Heart right ventricle (tissue), 16 donors: ENCODE results near the gene TMEM14A. TPM values are rescaled to one million over a fixed set of nuclear protein-coding genes. Genes with fewer than 3 reads are reported as not detected.

ENCODE experiments used
- ATAC-seq, 8 donors: fragments of 200-7000 bp; cut with Tn5 transposase; one replicate each; pipeline ENCODE4 v1.9.1; 2020; ENCODE audit warnings: mild to moderate bottlenecking in 8 of 8, moderate library complexity in 8 of 8, moderate number of reproducible peaks in 1 of 8
- DNase-seq, 2 donors: peaks; one replicate each; pipeline ENCODE4 v3.0.0-alpha.2; 2020
- H3K27ac ChIP-seq, 10 donors: fragments of 200-600 bp; sonication (generic) in 2 of 10; one replicate each; pipeline versions ENCODE4 v1.5.0 to v1.8.0; 2020 to 2022; ENCODE audit warnings: mild to moderate bottlenecking in 3 of 10
- H3K27me3 ChIP-seq, 7 donors: fragments of 200-600 bp; one replicate each; pipeline ENCODE4 v1.8.0; 2021 to 2022; ENCODE audit warnings: mild to moderate bottlenecking in 2 of 7
- H3K36me3 ChIP-seq, 9 donors: fragments of 200-600 bp; sonication (generic) in 1 of 9; one replicate each; pipeline versions ENCODE4 v1.5.0 to v1.8.0; 2020 to 2022; ENCODE audit warnings: mild to moderate bottlenecking in 2 of 9
- H3K4me1 ChIP-seq, 9 donors: fragments of 200-600 bp; sonication (generic) in 1 of 9; one replicate each; pipeline versions ENCODE4 v1.5.0 to v1.8.0; 2020 to 2022; ENCODE audit warnings: mild to moderate bottlenecking in 4 of 9
- H3K4me3 ChIP-seq, 10 donors: fragments of 200-600 bp; sonication (generic) in 2 of 10; one replicate each; pipeline versions ENCODE4 v1.5.0 to v1.8.0; 2020 to 2022; ENCODE audit warnings: mild to moderate bottlenecking in 7 of 10, moderate library complexity in 2 of 10
- H3K9me3 ChIP-seq, 11 donors: fragments of 200-600 bp in 10 of 11; sonication (generic) in 2 of 11; one replicate each; pipeline versions ENCODE4 v1.5.0 to v1.8.0; 2013 to 2022; ENCODE audit warnings: mild to moderate bottlenecking in 2 of 11, control low read depth in 1 of 11, moderate library complexity in 1 of 11
- whole genome bisulfite sequencing, 2 donors: extraction: QIAGEN DNeasy Blood & Tissue Kit; methylation state at CpG; one replicate each; pipeline ENCODE4 v1.1.7; 2013; ENCODE audit warnings: inconsistent platforms in 1 of 2; 5-methylcytosine and 5-hydroxymethylcytosine counted together
- intact Hi-C, 10 donors: fragments of 100-400 bp; cut with DNase I; formaldehyde crosslinking; loops; one replicate each; pipeline versions ENCODE4 v1.11.1 to v1.14.2; 2022
- polyA plus RNA-seq, 2 donors: library from polyadenylated mRNA; stranded (reverse); fragments of 200-250 nt; gene quantifications; one replicate each; pipeline ENCODE4 v1.2.3, GENCODE V29; 2013
- total RNA-seq, 10 donors: library from RNA; stranded (reverse); fragmentation: NEBNext Ultra II Directional in 3 of 10; extraction: Animal tissue kit (Norgen Biotek cat#: 25700) in 3 of 10; gene quantifications; one replicate each; pipeline versions ENCODE4 v1.2.1 to v1.2.4, GENCODE V29; 2021 to 2023
- TF ChIP-seq, protein P1 (sequence below), 9 donors: fragments of 200-600 bp; sonication (generic) in 2 of 9; IDR thresholded peaks; one replicate each; pipeline versions ENCODE4 v1.5.0 to v1.8.0; 2021 to 2022; ENCODE audit warnings: antibody characterized with exemption in 9 of 9, mild to moderate bottlenecking in 5 of 9, moderate library complexity in 1 of 9
- donor health status: Arrhythmogenic right ventricular cardiomyopathy.
- donor health status: ischemic (EF 13 %, LVEDD 7.1; RV severe dilation, severe dysfunction).
- donor health status: healthy with polysubstance abuse.
- donor health status: DM: no; HTN: yes; CAD: no.
- donor health status: DM: no; HTN: no; CAD: no.
- donor health status: ischemic (EF 25% LVEDD 6.9; RV normal size, moderate dysfunction).
- donor health status: ischemic (EF 25% LVEDD 5.7; RV mildly dilated, moderate dysfunction).
- donor health status: healthy.
- donor health status: DM: yes; HTN: yes; CAD: no.
- donor health status: Ischemic cardiomyopathy.
- donor health status: ischemic (EF 35%, LVEDD 5.7; RV mildly dilated, moderate dysfunction).
- donor health status: nonischemic (EF 11% LVEDD 7.7; RV severe dilation, severe dysfunction).
- donor health status: DM: yes; HTN: yes; CAD: no.
- donor health status: PGD.
- donor health status: ischemic (EF 29% LVEDD 5.4; RV normal size, mild dysfunction).
- donor health status: nonischemic (EF 23%, LVEDD 6.1; RV moderate dilation, normal function).

Gene TMEM14A
- total and polyA plus RNA-seq, 12 donors, result 5.7 to 10.0 (median 6.9) TPM

GRCh38 chr6:52647199-52647598 lies 23.7 kb upstream of the TMEM14A start:
- Histone ChIP-seq H3K4me1 (peaks cover 0 to 24% (median 0%) of the 10 kb centered on the region in 9 donors), H3K27ac (no peak overlapping the region), H3K9me3 (no peaks in the 10 kb centered on the region), H3K4me3 (no peak overlapping the region), H3K36me3 (no peaks in the 10 kb centered on the region), H3K27me3 (no peaks in the 10 kb centered on the region)
- TF ChIP-seq, protein P1, sequence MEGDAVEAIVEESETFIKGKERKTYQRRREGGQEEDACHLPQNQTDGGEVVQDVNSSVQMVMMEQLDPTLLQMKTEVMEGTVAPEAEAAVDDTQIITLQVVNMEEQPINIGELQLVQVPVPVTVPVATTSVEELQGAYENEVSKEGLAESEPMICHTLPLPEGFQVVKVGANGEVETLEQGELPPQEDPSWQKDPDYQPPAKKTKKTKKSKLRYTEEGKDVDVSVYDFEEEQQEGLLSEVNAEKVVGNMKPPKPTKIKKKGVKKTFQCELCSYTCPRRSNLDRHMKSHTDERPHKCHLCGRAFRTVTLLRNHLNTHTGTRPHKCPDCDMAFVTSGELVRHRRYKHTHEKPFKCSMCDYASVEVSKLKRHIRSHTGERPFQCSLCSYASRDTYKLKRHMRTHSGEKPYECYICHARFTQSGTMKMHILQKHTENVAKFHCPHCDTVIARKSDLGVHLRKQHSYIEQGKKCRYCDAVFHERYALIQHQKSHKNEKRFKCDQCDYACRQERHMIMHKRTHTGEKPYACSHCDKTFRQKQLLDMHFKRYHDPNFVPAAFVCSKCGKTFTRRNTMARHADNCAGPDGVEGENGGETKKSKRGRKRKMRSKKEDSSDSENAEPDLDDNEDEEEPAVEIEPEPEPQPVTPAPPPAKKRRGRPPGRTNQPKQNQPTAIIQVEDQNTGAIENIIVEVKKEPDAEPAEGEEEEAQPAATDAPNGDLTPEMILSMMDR (IDR thresholded peaks at IDR 0.05), result no peak
- ATAC-seq (no peak), DNase-seq (no peak)
- WGBS, 2 donors, result 92 to 93% methylated on average over 3 of the region's 3 CpGs
- intact Hi-C loops, result no loop called here

DNA sequence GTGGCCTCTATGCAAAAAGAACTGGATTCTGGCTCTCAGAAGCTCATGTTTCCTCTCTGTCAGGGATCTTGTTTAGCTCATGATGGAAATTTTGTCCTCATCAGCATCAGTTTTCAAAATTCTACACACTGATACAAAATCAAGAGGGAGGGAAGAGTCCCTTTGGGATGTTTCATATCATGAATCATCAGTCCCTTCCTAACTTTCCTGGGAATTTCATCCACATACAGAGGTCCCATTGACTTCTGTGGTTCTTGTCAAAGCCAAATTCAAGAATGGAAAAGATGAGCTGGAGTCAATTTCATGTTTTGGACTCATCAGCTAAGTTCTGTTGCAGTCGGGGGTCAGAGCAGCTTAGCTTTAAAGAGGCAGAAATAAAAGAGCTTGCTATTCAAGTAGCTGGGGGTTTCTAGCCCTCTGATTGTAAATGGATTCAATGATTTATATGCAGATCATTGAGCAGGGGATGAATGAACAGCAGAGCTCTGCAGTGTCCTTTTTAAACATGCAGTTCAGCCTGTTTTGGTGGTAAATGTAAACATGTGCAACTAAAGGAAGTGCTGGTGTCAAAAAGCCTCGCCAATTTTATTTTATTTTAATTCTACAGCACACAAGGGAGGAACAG lies 21.3 kb upstream of the TMEM14A start:
- DNase-seq (no peak), ATAC-seq (peak in 3 of 8 donors; percentile 25 to 48 (median 43))
- 54 to 69% methylated on average over 2 of the region's 2 CpGs for WGBS, 2 donors
- no peak overlapping the region for H3K4me3 ChIP-seq
- H3K9me3 ChIP-seq, result no peaks in the 10 kb centered on the region
- TF ChIP-seq, protein P1 (IDR thresholded peaks at IDR 0.05), result no peak
- intact Hi-C loops, result loop anchor here in 3 of 10 donors (5.0 to 10.0 kb wide), 3 partner anchors 52 to 362 kb away; no protein-coding TSS in a partner anchor
- H3K27ac ChIP-seq, result no peak overlapping the region
- no peaks in the 10 kb centered on the region for H3K27me3 ChIP-seq
- peaks cover 0 to 21% (median 0%) of the 10 kb centered on the region in 9 donors for H3K4me1 ChIP-seq
- H3K36me3 ChIP-seq, result no peaks in the 10 kb centered on the region

DNA sequence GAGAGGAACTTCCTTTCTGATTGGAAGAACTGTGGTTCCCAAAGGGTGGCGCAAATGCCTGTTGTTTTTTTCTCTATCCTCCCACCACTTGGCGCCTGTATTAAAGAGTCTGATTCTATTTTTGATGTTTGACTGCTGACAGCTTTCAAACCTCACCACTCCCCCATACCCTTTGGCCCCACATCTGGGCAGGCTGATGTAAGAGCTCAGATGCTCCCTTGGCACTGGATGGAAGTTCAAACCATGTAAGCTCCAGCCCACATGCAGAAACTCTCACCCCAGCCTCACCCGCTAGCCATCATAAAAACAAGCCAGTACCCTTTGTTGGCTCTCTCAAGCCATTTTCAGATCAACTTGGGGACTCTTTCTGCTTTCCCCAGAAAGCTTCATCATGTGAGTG lies 20.0 kb upstream of the TMEM14A start:
- ATAC-seq (peak in 4 of 8 donors; percentile 33 to 56 (median 40)), DNase-seq (no peak)
- no peak overlapping the region for H3K27ac ChIP-seq
- no peaks in the 10 kb centered on the region for H3K9me3 ChIP-seq
- no peaks in the 10 kb centered on the region for H3K27me3 ChIP-seq
- no peak overlapping the region for H3K4me3 ChIP-seq
- no peaks in the 10 kb centered on the region for H3K36me3 ChIP-seq
- intact Hi-C loops, result loop anchor here in 3 of 10 donors (5.0 to 10.0 kb wide), 3 partner anchors 54 to 364 kb away; no protein-coding TSS in a partner anchor
- peaks cover 0 to 21% (median 0%) of the 10 kb centered on the region in 9 donors for H3K4me1 ChIP-seq
- TF ChIP-seq, protein P1 (IDR thresholded peaks at IDR 0.05), result no peak
- 73 to 75% methylated on average over 3 of the region's 3 CpGs for WGBS, 2 donors

DNA sequence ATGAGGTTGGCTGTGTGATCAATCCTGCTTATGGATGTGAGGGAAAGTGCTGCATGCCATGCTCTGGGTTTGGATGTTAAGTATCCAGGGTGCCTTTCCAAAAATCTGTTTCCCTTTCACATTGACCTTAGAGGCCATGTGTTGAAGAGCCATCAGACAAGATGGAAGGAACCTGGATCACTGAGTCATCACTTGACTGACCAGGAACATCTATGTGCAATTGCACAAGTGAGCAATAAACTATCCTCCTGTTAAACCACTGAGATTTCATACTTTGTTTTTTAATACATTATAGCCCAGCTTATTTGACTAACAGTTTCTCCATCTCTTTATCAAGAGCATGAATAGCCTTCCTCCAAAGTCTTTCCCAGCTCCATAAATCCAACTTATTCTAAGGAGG lies 17.8 kb upstream of the TMEM14A start:
- TF ChIP-seq, protein P1 (IDR thresholded peaks at IDR 0.05), result no peak

More for the DNA sequence above, 17.8 kb upstream of the TMEM14A start:
- Histone ChIP-seq H3K4me3 (no peak overlapping the region), H3K27me3 (no peaks in the 10 kb centered on the region), H3K4me1 (peaks cover 0 to 15% (median 0%) of the 10 kb centered on the region in 9 donors), H3K27ac (no peak overlapping the region), H3K9me3 (no peaks in the 10 kb centered on the region), H3K36me3 (no peaks in the 10 kb centered on the region)
- intact Hi-C loops, result loop anchor here in 3 of 10 donors (5.0 to 10.0 kb wide), 3 partner anchors 56 to 366 kb away; no protein-coding TSS in a partner anchor
- DNase-seq, result no peak
- ATAC-seq, result no peak
